ENCODE data around the gene PCCA. TPM values are rescaled to one million over a fixed set of nuclear protein-coding genes. Genes with fewer than 3 reads are reported as not detected.

Gene PCCA
- polyA plus RNA-seq, 2 donors = 11.1 to 15.2 TPM

- Histone ChIP-seq H3K27ac (ENCODE audit: low read depth in 2 of 2, low read length in 1 of 2) (no peak overlapping the region), H3K9me3 (ENCODE audit: control insufficient read depth in 2 of 2, insufficient read depth in 1 of 2, low read depth in 1 of 2, low read length in 1 of 2) (no peaks in the 10 kb centered on the region), H3K36me3 (ENCODE audit: control insufficient read depth in 2 of 2, insufficient read depth in 2 of 2, low read length in 1 of 2) (no peaks in the 10 kb centered on the region), H3K4me3 (ENCODE audit: low read depth in 1 of 2, low read length in 2 of 2) (no peak overlapping the region), H3K4me1 (ENCODE audit: control insufficient read depth in 2 of 2, insufficient read depth in 2 of 2, low read length in 1 of 2) (no peaks in the 10 kb centered on the region), H3K27me3 (ENCODE audit: control insufficient read depth in 1 of 2, insufficient read depth in 2 of 2, low read length in 2 of 2) (no peaks in the 10 kb centered on the region)
- WGBS, 2 donors = 42 to 62% methylated on average over 3 of the region's 3 CpGs
Observed at GRCh38 chr13:100347968-100348367, 259.1 kb downstream of the PCCA start.

DNA sequence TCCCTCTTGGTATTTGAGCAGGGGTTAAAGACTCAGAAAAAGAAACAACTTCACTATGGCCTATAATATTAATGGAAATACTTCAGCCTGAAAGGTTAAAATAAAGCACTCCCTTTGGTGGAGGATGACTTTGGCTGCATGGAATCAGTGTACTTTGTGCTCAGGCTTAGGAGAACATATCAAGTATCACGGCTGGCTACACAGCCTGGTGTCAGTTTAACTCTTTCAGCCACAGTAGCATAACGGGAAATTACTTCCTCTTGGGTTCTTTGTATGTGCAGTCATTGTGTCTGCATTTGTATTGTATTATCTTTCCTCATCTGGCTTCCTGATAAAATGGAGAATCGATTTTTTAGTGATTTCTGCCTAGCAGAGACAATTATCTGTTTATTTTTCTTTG lies 260.7 kb downstream of the PCCA start:
- Histone ChIP-seq H3K9me3 (ENCODE audit: control insufficient read depth in 2 of 2, insufficient read depth in 1 of 2, low read depth in 1 of 2, low read length in 1 of 2) (no peaks in the 10 kb centered on the region), H3K27ac (ENCODE audit: low read depth in 2 of 2, low read length in 1 of 2) (no peak overlapping the region), H3K4me1 (ENCODE audit: control insufficient read depth in 2 of 2, insufficient read depth in 2 of 2, low read length in 1 of 2) (no peaks in the 10 kb centered on the region), H3K27me3 (ENCODE audit: control insufficient read depth in 1 of 2, insufficient read depth in 2 of 2, low read length in 2 of 2) (no peaks in the 10 kb centered on the region), H3K36me3 (ENCODE audit: control insufficient read depth in 2 of 2, insufficient read depth in 2 of 2, low read length in 1 of 2) (no peaks in the 10 kb centered on the region), H3K4me3 (ENCODE audit: low read depth in 1 of 2, low read length in 2 of 2) (no peak overlapping the region)
- 56 to 62% methylated on average over 3 of the region's 3 CpGs for WGBS, 2 donors

DNA sequence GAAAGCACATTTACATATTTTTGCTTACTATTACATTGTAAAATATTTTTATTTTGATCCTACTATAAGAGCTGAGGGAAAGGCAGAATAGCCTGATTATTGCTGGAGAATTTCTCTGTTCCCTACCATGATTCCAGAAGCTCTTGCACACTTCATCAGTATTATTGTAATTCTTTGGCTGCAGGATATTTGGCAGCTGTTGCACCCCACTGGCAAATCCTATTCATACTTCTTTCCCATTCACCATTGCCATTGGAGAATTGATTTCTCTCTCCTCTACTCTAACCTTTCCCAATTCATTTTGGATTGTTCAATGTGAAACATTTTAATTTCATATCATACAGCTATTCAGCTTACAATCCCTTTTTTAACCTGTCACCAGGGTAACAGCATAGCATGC lies 261.7 kb downstream of the PCCA start:
- H3K27ac ChIP-seq (ENCODE audit: low read depth in 2 of 2, low read length in 1 of 2) = no peak overlapping the region
- H3K4me1 ChIP-seq (ENCODE audit: control insufficient read depth in 2 of 2, insufficient read depth in 2 of 2, low read length in 1 of 2) = no peaks in the 10 kb centered on the region
- no peaks in the 10 kb centered on the region for H3K27me3 ChIP-seq (ENCODE audit: control insufficient read depth in 1 of 2, insufficient read depth in 2 of 2, low read length in 2 of 2)
- no peak overlapping the region for H3K4me3 ChIP-seq (ENCODE audit: low read depth in 1 of 2, low read length in 2 of 2)
- H3K36me3 ChIP-seq (ENCODE audit: control insufficient read depth in 2 of 2, insufficient read depth in 2 of 2, low read length in 1 of 2) = no peaks in the 10 kb centered on the region
- H3K9me3 ChIP-seq (ENCODE audit: control insufficient read depth in 2 of 2, insufficient read depth in 1 of 2, low read depth in 1 of 2, low read length in 1 of 2) = no peaks in the 10 kb centered on the region

DNA sequence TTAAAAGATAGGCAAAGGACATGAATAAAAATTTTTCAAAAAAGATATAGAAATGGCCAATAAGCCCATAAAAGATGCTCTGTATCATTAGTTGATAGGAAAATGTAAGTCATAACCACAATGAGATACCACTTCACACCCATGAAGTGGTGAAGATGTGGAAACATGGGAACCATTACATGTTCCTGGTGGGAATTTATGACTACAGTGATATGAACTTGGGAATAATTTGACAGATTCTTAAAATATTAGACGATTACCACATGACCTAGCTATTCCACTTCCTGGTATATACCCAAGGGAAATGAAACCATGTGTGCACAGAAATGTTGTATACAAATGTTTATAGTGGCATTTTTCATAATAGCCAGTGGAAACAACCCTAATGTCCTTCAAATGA lies 267.5 kb downstream of the PCCA start:
- no peaks in the 10 kb centered on the region for H3K4me1 ChIP-seq (ENCODE audit: control insufficient read depth in 2 of 2, insufficient read depth in 2 of 2, low read length in 1 of 2)
- H3K9me3 ChIP-seq (ENCODE audit: control insufficient read depth in 2 of 2, insufficient read depth in 1 of 2, low read depth in 1 of 2, low read length in 1 of 2) = no peaks in the 10 kb centered on the region
- WGBS, 2 donors = 63 to 79% methylated on average over 1 of the region's 1 CpG
- no peak overlapping the region for H3K27ac ChIP-seq (ENCODE audit: low read depth in 2 of 2, low read length in 1 of 2)
- H3K36me3 ChIP-seq (ENCODE audit: control insufficient read depth in 2 of 2, insufficient read depth in 2 of 2, low read length in 1 of 2) = no peaks in the 10 kb centered on the region
- no peaks in the 10 kb centered on the region for H3K27me3 ChIP-seq (ENCODE audit: control insufficient read depth in 1 of 2, insufficient read depth in 2 of 2, low read length in 2 of 2)
- H3K4me3 ChIP-seq (ENCODE audit: low read depth in 1 of 2, low read length in 2 of 2) = no peak overlapping the region

DNA sequence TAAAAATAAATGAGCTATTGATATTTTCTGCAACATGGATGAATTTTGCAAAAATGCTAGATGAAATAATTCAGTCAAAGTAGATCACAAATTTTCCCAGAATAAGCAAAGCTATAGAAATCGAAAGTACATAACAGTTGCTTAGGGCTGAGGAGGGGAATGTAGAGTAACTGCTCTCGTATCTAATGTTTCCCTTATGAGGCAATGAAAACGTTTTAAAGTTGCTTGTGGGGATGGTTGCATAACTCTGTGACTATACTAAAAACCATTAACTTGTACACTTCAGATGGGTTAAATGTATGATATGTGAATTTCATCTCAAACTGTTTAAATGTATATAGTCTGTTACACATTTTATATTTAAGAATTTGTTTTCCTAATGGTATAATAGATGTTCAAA lies 268.0 kb downstream of the PCCA start:
- no peaks in the 10 kb centered on the region for H3K9me3 ChIP-seq (ENCODE audit: control insufficient read depth in 2 of 2, insufficient read depth in 1 of 2, low read depth in 1 of 2, low read length in 1 of 2)
- WGBS, 2 donors = 71 to 77% methylated on average over 3 of the region's 3 CpGs
- H3K4me3 ChIP-seq (ENCODE audit: low read depth in 1 of 2, low read length in 2 of 2) = no peak overlapping the region
- H3K27ac ChIP-seq (ENCODE audit: low read depth in 2 of 2, low read length in 1 of 2) = no peak overlapping the region
- H3K27me3 ChIP-seq (ENCODE audit: control insufficient read depth in 1 of 2, insufficient read depth in 2 of 2, low read length in 2 of 2) = no peaks in the 10 kb centered on the region
- no peaks in the 10 kb centered on the region for H3K36me3 ChIP-seq (ENCODE audit: control insufficient read depth in 2 of 2, insufficient read depth in 2 of 2, low read length in 1 of 2)
- no peaks in the 10 kb centered on the region for H3K4me1 ChIP-seq (ENCODE audit: control insufficient read depth in 2 of 2, insufficient read depth in 2 of 2, low read length in 1 of 2)

- H3K36me3 ChIP-seq (ENCODE audit: control insufficient read depth in 2 of 2, insufficient read depth in 2 of 2, low read length in 1 of 2) = no peaks in the 10 kb centered on the region
- no peak overlapping the region for H3K27ac ChIP-seq (ENCODE audit: low read depth in 2 of 2, low read length in 1 of 2)
- H3K4me3 ChIP-seq (ENCODE audit: low read depth in 1 of 2, low read length in 2 of 2) = no peak overlapping the region
- 97 to 100% methylated on average over 1 of the region's 1 CpG for WGBS, 2 donors
- no peaks in the 10 kb centered on the region for H3K4me1 ChIP-seq (ENCODE audit: control insufficient read depth in 2 of 2, insufficient read depth in 2 of 2, low read length in 1 of 2)
- H3K27me3 ChIP-seq (ENCODE audit: control insufficient read depth in 1 of 2, insufficient read depth in 2 of 2, low read length in 2 of 2) = no peaks in the 10 kb centered on the region
- no peaks in the 10 kb centered on the region for H3K9me3 ChIP-seq (ENCODE audit: control insufficient read depth in 2 of 2, insufficient read depth in 1 of 2, low read depth in 1 of 2, low read length in 1 of 2)
Observed at GRCh38 chr13:100357764-100358163, 268.9 kb downstream of the PCCA start.

DNA sequence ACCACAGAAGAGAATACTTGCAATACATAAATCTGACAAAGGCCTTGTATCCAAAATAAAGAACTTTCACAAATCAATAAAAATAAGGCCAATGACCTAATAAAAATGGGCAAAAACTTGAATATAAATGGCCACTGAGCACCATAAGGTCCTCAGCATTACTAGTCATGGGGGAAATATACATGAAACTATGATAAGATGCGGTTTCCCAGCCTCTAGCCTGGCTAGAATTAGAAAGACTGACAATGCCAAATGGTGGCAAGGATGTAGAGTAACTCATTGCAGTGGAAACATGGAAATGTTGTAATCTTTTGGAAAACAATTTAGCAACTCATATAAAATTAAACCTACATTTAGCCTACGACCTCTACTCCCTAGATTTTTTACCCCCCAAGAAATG lies 272.6 kb downstream of the PCCA start:
- Histone ChIP-seq H3K27me3 (ENCODE audit: control insufficient read depth in 1 of 2, insufficient read depth in 2 of 2, low read length in 2 of 2) (no peaks in the 10 kb centered on the region), H3K4me3 (ENCODE audit: low read depth in 1 of 2, low read length in 2 of 2) (no peak overlapping the region)
- WGBS, 2 donors = 85 to 90% methylated on average over 2 of the region's 2 CpGs

DNA sequence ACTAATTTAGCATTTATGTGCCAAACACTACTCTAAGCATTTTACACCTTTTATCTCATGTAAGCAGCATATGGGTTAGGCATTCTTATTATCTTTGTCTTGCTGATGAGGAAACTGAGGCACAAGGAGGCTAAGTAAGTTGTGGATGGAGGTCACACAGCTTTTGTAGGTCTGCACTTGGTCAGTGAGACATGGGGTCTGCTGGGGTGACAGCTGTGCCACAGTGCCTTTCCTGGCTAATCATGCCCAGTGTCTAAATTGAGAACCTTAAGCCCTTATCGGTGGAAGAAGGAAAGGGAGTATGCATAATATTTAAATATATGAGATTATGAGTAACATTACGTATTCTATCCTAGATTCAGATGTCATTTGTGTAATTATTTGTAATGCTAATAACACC lies 273.5 kb downstream of the PCCA start:
- Histone ChIP-seq H3K36me3 (ENCODE audit: control insufficient read depth in 2 of 2, insufficient read depth in 2 of 2, low read length in 1 of 2) (no peaks in the 10 kb centered on the region), H3K27me3 (ENCODE audit: control insufficient read depth in 1 of 2, insufficient read depth in 2 of 2, low read length in 2 of 2) (no peaks in the 10 kb centered on the region), H3K9me3 (ENCODE audit: control insufficient read depth in 2 of 2, insufficient read depth in 1 of 2, low read depth in 1 of 2, low read length in 1 of 2) (no peaks in the 10 kb centered on the region), H3K4me1 (ENCODE audit: control insufficient read depth in 2 of 2, insufficient read depth in 2 of 2, low read length in 1 of 2) (no peaks in the 10 kb centered on the region), H3K4me3 (ENCODE audit: low read depth in 1 of 2, low read length in 2 of 2) (no peak overlapping the region), H3K27ac (ENCODE audit: low read depth in 2 of 2, low read length in 1 of 2) (no peak overlapping the region)
- 79 to 88% methylated on average over 2 of the region's 2 CpGs for WGBS, 2 donors

More for the DNA sequence above, 272.6 kb downstream of the PCCA start:
- no peaks in the 10 kb centered on the region for H3K9me3 ChIP-seq (ENCODE audit: control insufficient read depth in 2 of 2, insufficient read depth in 1 of 2, low read depth in 1 of 2, low read length in 1 of 2)
- no peak overlapping the region for H3K27ac ChIP-seq (ENCODE audit: low read depth in 2 of 2, low read length in 1 of 2)
- H3K36me3 ChIP-seq (ENCODE audit: control insufficient read depth in 2 of 2, insufficient read depth in 2 of 2, low read length in 1 of 2) = no peaks in the 10 kb centered on the region
- no peaks in the 10 kb centered on the region for H3K4me1 ChIP-seq (ENCODE audit: control insufficient read depth in 2 of 2, insufficient read depth in 2 of 2, low read length in 1 of 2)

- Histone ChIP-seq H3K4me1 (ENCODE audit: control insufficient read depth in 2 of 2, insufficient read depth in 2 of 2, low read length in 1 of 2) (no peaks in the 10 kb centered on the region), H3K4me3 (ENCODE audit: low read depth in 1 of 2, low read length in 2 of 2) (no peak overlapping the region), H3K9me3 (ENCODE audit: control insufficient read depth in 2 of 2, insufficient read depth in 1 of 2, low read depth in 1 of 2, low read length in 1 of 2) (no peaks in the 10 kb centered on the region), H3K27me3 (ENCODE audit: control insufficient read depth in 1 of 2, insufficient read depth in 2 of 2, low read length in 2 of 2) (no peaks in the 10 kb centered on the region), H3K36me3 (ENCODE audit: control insufficient read depth in 2 of 2, insufficient read depth in 2 of 2, low read length in 1 of 2) (no peaks in the 10 kb centered on the region), H3K27ac (ENCODE audit: low read depth in 2 of 2, low read length in 1 of 2) (no peak overlapping the region)
- WGBS, 2 donors = 59 to 85% methylated on average over 1 of the region's 1 CpG
Observed at GRCh38 chr13:100362781-100363180, 273.9 kb downstream of the PCCA start.

DNA sequence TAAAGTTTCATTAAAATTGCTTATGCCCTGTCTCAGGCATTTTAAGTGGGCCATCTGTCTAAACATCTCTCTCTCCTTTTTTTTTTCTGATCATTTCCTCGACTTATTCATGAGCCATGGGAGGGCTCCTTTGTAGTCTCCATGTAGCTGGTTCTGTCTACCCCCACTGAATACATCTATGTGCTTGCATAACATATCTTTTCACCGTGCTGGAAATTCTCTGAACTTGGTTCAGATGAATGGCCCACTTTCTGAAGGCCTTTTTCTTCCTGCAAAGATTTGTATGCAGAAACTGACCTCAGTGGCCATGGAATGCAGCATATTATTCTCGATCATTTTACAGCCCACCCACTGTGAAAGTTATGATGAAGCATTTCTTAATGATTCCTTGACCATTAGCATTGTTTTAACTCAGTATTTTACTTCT lies 274.4 kb downstream of the PCCA start:
- H3K36me3 ChIP-seq (ENCODE audit: control insufficient read depth in 2 of 2, insufficient read depth in 2 of 2, low read length in 1 of 2) = no peaks in the 10 kb centered on the region
- no peaks in the 10 kb centered on the region for H3K27me3 ChIP-seq (ENCODE audit: control insufficient read depth in 1 of 2, insufficient read depth in 2 of 2, low read length in 2 of 2)
- H3K9me3 ChIP-seq (ENCODE audit: control insufficient read depth in 2 of 2, insufficient read depth in 1 of 2, low read depth in 1 of 2, low read length in 1 of 2) = no peaks in the 10 kb centered on the region
- H3K4me3 ChIP-seq (ENCODE audit: low read depth in 1 of 2, low read length in 2 of 2) = no peak overlapping the region
- no peak overlapping the region for H3K27ac ChIP-seq (ENCODE audit: low read depth in 2 of 2, low read length in 1 of 2)
- WGBS, 2 donors = 56 to 66% methylated on average over 3 of the region's 3 CpGs
- H3K4me1 ChIP-seq (ENCODE audit: control insufficient read depth in 2 of 2, insufficient read depth in 2 of 2, low read length in 1 of 2) = no peaks in the 10 kb centered on the region

Measured in esophagus (tissue), 2 donors.